Calu3 (cell line): ENCODE data around the gene GPN1. TPM values are rescaled to one million over a fixed set of nuclear protein-coding genes. Genes with fewer than 3 reads are reported as not detected.

ENCODE experiments used
- BruUV-seq: library from RNA; stranded (reverse); fragments of 400-500 nt; replicated peaks from 2 replicates; lab custom pipeline; 2021; lab: Mats Ljungman, UMichigan
- CTCF ChIA-PET: fragments of 300-600 bp; sonication (Branson Sonifier 250); formaldehyde crosslinking; loops from one replicate; lab custom pipeline; 2022; ENCODE audit warnings: antibody characterized with exemption; lab: Charles Lee
- DNase-seq: peaks from one replicate; pipeline ENCODE4 v3.0.0; 2022
- H3K27ac Mint-ChIP-seq: one replicate; pipeline ENCODE4 v1.8.0; 2022; ENCODE audit warnings: mixed read lengths; ENCODE audit not compliant: unreplicated experiment
- H3K27me3 Mint-ChIP-seq: one replicate; pipeline ENCODE4 v1.8.0; 2022; ENCODE audit warnings: mixed read lengths; ENCODE audit not compliant: unreplicated experiment
- H3K36me3 Mint-ChIP-seq: one replicate; pipeline ENCODE4 v1.8.0; 2022; ENCODE audit warnings: mild to moderate bottlenecking, moderate library complexity, mixed read lengths; ENCODE audit not compliant: insufficient read depth, unreplicated experiment
- H3K4me1 Mint-ChIP-seq: one replicate; pipeline ENCODE4 v1.8.0; 2022; ENCODE audit warnings: mild to moderate bottlenecking, low read depth, mixed read lengths; ENCODE audit not compliant: unreplicated experiment
- H3K4me3 Mint-ChIP-seq: one replicate; pipeline ENCODE4 v1.8.0; 2022; ENCODE audit warnings: mild to moderate bottlenecking, low read depth, moderate library complexity, mixed read lengths; ENCODE audit not compliant: unreplicated experiment
- H3K9me3 Mint-ChIP-seq: one replicate; pipeline ENCODE4 v1.8.0; 2022; ENCODE audit warnings: low read depth, mixed read lengths; ENCODE audit not compliant: unreplicated experiment
- CTCF ChIP-seq: fragments of 200-600 bp; IDR thresholded peaks from one replicate; pipeline ENCODE4 v1.8.0; 2022; ENCODE audit warnings: antibody characterized with exemption; ENCODE audit not compliant: unreplicated experiment
- intact Hi-C: fragments of 100-400 bp; cut with micrococcal nuclease; formaldehyde crosslinking; loops from one replicate; pipeline ENCODE4 v1.10.0; 2022; ENCODE audit not compliant: unreplicated experiment
- total RNA-seq: library from RNA; stranded (reverse); gene quantifications from 2 replicates; pipeline ENCODE4 v1.2.3, GENCODE V29; 2022

The GPN1 gene
- total RNA-seq, 1 experiment from 2014 or later, result 32.6 TPM

DNA sequence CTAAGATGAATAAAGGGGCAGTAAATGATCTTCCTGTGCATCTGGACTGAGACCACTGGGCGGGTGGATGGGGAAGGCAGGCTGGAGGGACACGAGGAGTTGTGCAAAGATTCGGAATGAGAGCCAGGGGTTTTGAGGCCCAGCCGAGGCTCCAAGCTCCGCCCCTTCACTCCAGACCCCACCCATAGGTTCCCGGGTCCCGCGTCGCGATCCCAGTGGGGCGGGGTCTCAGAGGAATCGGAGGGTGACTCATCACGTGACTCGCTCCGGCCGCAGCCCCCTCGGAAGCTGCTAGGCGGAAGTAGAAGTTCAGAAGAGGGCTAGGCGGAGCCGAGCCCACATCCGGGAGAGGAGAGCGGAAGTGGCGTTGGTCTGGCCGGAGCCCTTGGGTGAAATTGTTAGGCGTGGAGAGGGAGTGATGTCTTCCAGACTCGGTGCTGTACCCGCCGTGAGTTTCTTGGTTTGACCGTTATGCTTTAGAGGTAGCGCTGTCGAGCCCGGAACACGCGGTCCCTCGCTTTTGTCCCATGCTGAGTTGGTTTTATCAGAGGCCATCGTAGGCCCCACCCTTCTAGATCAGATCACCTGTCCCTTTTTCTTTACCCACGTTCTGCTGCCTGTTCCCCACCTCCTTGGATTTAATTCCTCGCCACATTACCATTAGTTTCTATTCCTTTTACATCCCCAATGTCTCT, 46.0 kb upstream of the GPN1 start, which contains the start of gene ZNF512:
TSS of gene ZNF512 (plus strand) at position 348 of the 695 bp plus-strand sequence. CDS start at position 419, 71 bp downstream.
- H3K27ac Mint-ChIP-seq, result peak within 1 kb of the TSS; percentile 95
- H3K4me1 Mint-ChIP-seq, result peaks cover 30% of the 10 kb centered on the region
- peaks cover 13% of the 10 kb centered on the region for H3K27me3 Mint-ChIP-seq
- peaks cover 5% of the 10 kb centered on the region for H3K9me3 Mint-ChIP-seq
- H3K36me3 Mint-ChIP-seq, result peaks cover 19% of the 10 kb centered on the region
- DNase-seq, result peak; percentile 89
- peak within 1 kb of the TSS; percentile 96 for H3K4me3 Mint-ChIP-seq
- BruUV-seq, result no TSS peak
- CTCF ChIA-PET, result interaction anchor here (1.2 kb wide), 1 partner anchor 80 kb away, joined by 3 read pairs; the partner anchor contains the start of gene SUPT7L
- TF ChIP-seq CTCF, result no peak
- intact Hi-C loops, result loop anchor here (10.0 kb wide), 1 partner anchor 138 kb away; the partner anchor contains the start of gene KRTCAP3

- Mint-ChIP-seq H3K4me1 (peaks cover 30% of the 10 kb centered on the region), H3K27me3 (peaks cover 7% of the 10 kb centered on the region), H3K27ac (peak overlapping the region; percentile 95), H3K36me3 (peaks cover 19% of the 10 kb centered on the region), H3K9me3 (peaks cover 5% of the 10 kb centered on the region), H3K4me3 (peak overlapping the region; percentile 96)
- TF ChIP-seq CTCF, result no peak
- DNase-seq, result no peak
- intact Hi-C loops, result loop anchor here (10.0 kb wide), 1 partner anchor 139 kb away; the partner anchor contains the start of gene KRTCAP3
- CTCF ChIA-PET, result interaction anchor here (1.2 kb wide), 1 partner anchor 80 kb away, joined by 3 read pairs; the partner anchor contains the start of gene SUPT7L
- BruUV-seq, result TSS peak; percentile 74
Observed at GRCh38 chr2:27583390-27583915, 45.4 kb upstream of the GPN1 start.

DNA sequence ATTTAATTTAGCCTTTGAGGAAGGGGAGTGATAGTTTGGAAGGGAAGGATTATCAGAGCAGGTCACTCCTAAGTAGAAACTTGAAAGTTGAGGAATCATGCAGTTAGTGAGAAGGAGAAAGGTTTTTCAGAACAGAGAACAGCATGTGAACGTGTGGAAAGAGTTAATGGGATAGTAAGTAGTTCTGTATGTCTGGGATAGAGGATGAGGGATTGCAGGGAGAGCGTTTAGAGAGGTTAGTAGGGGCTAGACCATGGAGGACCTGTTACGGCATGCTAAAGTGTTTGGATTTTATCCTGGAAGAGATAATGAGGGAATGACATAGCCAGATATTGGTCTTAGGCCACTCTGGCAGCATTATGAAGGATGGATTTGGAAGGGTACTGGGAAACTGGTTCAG, 44.3 kb upstream of the GPN1 start:
- Mint-ChIP-seq H3K27me3 (no peaks in the 10 kb centered on the region), H3K27ac (peak overlapping the region; percentile 4), H3K4me3 (peak overlapping the region; percentile 96), H3K9me3 (peaks cover 2% of the 10 kb centered on the region), H3K36me3 (peaks cover 19% of the 10 kb centered on the region), H3K4me1 (peaks cover 30% of the 10 kb centered on the region)
- intact Hi-C loops, result loop anchor here (10.0 kb wide), 1 partner anchor 140 kb away; the partner anchor contains the start of gene KRTCAP3
- no peak for TF ChIP-seq CTCF
- DNase-seq, result no peak
- CTCF ChIA-PET, result no interaction called here
- BruUV-seq, result no TSS peak

DNA sequence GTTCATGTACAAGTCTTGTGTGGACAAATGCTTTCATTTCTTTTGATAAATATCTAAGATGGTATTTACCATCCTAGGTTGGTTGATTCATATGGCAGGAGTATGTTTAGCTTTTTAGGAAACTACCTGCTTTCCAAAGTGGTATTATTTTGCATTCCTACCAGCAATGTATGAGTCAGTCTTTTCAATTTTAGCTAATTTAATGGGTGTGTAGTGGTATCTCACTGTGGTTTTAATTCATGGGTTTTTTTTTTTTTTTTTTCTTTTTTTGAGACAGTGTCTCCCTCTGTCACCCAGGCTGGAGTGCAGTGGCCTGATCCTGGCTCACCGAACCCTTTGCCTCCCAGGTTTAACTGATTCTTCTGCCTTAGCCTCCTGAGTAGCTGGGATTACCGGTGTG, 41.8 kb upstream of the GPN1 start:
- Mint-ChIP-seq H3K27me3 (no peaks in the 10 kb centered on the region), H3K36me3 (peaks cover 19% of the 10 kb centered on the region), H3K4me3 (no peak overlapping the region), H3K4me1 (peaks cover 30% of the 10 kb centered on the region), H3K27ac (no peak overlapping the region), H3K9me3 (no peaks in the 10 kb centered on the region)
- CTCF ChIA-PET, result interaction anchor here (0.7 to 1.2 kb wide), 2 partner anchors 10 to 233 kb away, joined by 3 to 5 read pairs; no protein-coding TSS in a partner anchor
- no TSS peak for BruUV-seq
- TF ChIP-seq CTCF, result no peak
- no peak for DNase-seq
- intact Hi-C loops, result loop anchor here (10.0 kb wide), 1 partner anchor 142 kb away; the partner anchor contains the start of gene KRTCAP3
